K562 (cell line): ENCODE results near the gene CYLD.

ENCODE experiments used
- GTF2A2 ChIP-seq: IDR thresholded peaks from 2 replicates; pipeline ENCODE4 v1.6.1; 2016; ENCODE audit warnings: mild to moderate bottlenecking, missing genetic modification characterization, missing compliant biosample characterization
- SNAPC5 ChIP-seq: fragments of 250-450 bp; sonication (Bioruptor Pico); IDR thresholded peaks from 2 replicates; pipeline ENCODE4 v1.8.0; 2021; ENCODE audit warnings: moderate library complexity, mild to moderate bottlenecking, inconsistent platforms
- ZNF707 ChIP-seq: fragments of 250-450 bp; sonication (Bioruptor Pico); conservative IDR thresholded peaks from 2 replicates; pipeline ENCODE4 v1.8.0; 2022; ENCODE audit warnings: inconsistent platforms, mild to moderate bottlenecking, moderate library complexity

GRCh38 chr16:50697421-50697715, 44.5 kb upstream of the CYLD start:
- TF ChIP-seq ZNF707 (CRISPR knock-in tag) (no peak), SNAPC5 (no peak), GTF2A2 (tag) (no peak)
